Measurements from ENCODE around the gene SPACA6.

SPACA6 gene

DNA sequence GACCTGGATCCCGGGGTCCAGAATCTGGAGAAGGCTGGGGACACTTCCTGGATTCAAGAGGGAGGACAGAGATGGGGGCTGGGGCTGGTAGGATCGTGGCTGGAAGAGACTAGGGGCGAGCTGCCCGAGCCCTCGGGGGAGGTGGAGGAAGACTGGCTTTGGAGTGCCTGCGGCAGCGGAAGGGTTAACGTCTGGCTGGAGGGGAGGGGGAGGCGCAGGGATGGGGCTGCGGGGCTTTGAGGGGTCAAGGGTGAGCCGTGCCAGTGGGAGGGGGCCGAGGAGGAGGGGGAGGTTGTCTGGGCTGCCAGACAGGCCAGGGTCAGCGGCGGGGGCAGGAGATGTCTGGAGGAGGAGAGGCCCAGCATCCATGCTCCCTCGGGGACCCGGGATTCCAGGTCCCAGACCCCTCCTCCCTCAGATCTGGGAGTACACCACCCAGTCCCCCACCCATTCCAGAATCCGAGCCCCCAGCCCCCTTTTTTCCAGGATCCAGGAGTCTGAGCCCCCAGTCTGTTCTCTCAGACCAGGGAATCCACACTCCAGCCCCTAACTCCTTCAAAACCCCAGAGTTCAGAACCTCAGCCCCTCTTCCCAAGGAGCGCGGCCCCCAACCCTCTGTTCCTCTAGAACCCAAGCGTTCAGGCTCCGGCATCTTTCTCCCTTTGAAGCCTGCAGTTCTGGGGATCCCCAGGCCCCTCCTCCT, 3.2 kb upstream of the SPACA6 start:
- DNase-seq = no peak

DNA sequence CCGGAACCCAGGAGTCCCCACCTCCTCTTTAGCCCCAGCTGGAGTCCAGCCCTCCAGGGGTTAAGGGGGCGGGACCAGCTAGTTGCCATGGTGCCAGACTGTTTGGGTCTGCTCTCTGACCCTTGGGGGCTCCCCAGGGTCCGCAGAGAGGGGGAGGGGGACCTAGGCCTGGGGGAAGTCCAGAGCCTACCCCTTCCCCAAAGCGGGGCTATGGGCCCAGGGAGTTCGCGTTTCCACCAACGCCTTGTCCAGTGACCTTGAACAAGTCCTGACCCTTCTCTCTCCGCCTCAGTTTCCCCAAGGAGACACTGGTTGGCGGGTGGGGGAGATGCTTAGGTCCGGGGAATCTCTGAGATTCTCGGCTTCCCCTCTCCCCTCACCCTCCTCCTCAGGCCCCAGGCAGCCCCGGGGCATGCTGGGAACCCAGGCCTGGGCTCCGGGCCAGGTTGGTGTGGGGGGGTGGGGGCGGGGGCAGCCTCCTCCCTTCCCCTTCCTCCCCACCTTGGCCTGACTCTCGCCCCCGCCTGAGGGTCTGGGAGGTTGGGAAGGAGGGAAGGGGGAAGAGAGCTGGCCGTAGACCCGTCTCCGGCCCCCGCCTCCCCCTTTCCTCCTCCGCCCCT, 2.6 kb upstream of the SPACA6 start:
- DNase-seq = no peak

DNA sequence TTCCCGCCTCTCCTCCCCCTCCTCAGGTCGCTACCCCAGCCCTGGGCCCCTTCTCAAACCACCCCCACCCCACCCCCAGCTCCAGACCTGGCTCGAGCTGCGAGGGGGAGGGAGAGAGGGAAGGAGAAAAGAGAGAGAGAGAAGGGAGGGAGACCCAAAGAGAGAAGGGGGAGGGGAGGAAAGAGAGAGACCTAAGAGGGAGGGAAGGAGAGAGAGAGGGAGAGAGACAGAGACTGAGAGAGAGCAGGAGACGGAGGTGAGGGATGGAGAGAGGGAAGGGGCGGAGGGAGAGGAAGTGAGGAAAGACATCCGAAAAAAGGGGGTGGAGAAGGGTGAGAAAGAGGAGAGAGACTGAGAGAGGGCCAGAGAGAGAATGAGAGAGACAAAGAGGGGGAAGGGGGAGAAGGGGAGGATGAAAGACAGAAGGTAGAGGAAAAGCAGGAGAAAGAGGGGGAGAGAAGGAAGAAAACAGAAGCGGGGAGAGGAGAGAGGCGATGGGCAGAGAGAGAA, 2.0 kb upstream of the SPACA6 start:
- no peak for DNase-seq

DNA sequence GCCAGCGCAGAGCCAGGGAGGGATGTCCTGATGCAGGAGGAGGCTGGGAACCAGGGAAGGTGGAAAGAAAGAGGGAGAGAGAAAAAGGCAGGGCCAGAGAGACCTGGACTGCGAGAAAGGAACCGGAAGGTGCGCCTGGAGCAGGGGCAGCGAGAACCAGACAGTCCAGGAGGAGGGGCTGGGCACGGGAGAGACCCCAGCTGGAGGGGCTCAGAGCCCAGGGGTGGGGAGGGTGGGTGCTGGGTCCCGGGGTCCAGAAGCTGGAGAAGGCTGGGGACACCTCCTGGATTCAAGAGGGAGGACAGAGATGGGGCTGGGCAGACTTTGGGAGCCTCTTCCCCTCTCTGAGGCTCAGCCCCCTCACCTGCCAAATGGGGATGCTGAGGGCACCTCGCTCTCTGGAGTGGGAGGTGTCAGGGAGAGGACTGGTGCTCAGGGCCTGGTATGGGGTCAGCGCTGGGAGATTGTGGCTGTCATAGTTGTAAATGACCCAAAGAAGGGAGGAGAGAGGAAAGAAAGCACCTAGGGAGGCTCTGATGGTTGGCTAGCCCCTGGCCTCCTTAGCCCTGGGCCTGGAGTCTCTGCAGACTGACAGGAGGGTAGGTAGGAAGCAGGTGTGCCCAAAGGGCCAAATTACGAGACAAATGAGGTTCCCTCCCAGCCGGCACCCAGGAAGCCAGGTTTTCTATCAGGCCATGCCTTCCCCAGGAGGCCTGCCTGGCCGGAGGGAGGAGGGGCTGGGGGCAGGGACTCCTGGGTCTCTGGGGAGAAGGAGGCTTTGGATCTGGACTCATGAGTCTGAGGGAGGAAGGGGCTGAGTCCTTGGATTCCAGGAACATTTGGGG, 1.3 kb upstream of the SPACA6 start:
- no peak for DNase-seq

DNA sequence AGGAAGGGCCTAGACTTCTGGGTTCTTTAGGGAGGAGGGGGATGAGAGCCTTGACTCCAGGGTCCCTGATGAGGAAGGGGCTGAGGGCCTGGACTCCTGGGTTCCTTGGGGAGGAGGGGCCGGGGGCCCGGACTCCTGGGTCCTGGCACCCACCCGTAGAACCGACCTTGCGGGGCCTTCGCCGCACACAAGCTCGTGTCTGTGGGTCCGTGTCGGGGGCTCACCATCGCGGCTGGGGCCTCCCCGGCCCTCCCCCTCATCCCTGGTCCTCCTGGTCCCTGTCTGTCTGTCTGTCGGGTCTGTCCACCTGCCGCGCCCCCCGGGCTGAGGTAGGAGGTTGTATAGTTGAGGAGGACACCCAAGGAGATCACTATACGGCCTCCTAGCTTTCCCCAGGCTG, 662 bp upstream of the SPACA6 start:
- no peak for DNase-seq

DNA sequence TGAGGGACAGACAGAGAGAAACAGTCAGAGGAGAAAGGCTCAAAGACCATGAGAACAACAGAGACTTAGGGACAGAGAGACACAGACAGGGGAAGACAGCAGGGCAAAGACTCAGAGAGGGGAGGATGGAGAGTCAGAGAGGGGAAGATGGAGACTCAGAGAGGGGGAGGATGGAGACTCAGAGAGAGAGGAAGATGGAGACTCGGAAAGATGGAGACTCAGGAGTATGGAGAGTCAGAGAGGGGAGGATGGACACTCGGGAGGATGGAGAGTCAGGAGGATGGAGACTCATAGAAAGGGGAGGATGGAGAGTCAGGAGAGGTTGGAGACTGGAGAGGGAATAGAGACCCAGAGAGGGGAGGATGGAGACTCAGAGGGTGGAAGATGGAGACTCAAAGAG, 689 bp downstream of the SPACA6 start:
- DNase-seq = no peak

DNA sequence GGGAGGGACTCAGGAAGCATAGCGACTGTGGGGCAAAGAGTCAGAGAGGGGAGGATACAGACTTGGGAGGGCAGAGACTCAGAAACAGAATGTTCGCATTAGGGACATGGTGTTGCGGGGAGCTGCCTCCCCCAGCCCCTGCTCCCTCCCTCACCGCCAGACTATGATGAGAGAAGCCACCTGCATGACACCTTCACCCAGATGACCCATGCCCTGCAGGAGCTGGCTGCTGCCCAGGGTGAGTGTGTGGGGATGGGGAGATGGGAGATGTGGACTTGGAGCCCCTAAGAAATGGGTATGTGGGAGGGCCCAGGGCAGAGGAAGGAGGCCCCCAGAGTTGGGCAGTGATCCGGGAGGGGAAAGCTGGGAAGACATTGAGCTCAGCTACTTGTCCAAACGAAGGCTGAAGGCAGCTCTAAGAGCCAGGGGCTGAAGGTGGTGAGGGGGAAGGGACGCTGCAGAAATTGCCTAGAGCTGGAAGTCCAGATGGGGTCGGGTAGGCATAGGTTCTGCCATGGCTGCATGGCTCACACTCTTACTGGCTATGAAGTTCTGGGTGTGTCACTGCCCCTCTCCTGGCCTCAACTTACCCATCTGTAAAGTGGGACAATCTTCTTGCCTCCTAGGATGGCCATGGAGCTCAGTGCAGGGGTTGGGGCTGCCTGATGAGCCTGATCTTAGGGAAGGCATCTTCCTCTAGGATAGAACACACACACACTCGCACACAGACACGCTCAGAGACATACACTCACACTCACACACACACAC, 1.4 kb downstream of the SPACA6 start:
- DNase-seq = no peak

DNA sequence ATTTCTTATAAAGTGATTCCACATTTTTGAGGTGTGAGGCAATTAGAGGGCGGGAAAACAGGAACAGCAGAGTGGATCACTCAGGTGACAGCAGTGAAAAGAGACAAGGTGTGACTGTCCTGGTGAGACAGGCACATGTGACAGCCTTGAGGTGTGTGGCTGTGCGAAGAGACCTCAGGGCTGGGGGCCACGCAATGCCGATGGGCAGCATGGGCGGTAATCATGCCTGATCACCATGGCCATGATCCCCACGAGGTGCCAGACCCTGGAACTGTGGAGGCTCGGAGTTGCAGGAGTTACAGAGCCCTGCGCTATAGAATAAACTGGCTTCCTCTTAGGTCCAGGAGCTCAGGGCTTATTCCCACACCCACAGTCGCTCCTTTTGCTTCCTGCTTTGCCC, 2.0 kb downstream of the SPACA6 start:
- DNase-seq = no peak

DNA sequence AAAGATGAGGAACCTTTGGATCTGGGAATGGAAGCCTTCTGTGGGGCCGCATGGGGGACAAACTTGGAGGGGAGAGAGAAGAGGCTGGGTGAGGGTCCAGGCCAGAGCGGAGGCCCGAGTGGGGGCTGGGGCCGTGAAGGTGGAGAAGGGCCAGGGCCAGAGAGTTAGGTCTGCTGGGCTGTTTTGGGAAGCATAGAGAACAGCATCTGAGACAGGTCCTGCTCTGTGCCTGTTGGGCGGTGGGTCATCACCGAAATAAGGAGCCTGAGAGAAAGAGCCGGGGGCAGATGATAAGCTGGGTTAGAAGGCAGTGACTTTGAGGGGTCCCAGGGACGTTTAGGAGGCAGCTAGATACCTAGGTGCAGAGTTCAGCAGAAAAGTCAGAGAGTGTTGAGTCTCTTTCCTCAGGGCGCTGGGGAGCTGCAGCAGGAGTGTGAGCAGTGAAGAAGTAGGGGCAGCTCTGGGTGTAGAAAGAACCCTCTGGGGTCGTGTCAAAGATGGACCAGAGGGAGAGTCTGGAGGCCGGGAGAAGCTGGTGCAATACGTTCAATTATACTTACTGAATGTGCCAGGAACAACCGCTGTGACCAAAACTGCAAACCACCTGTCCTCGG, 2.7 kb downstream of the SPACA6 start:
- no peak for DNase-seq

DNA sequence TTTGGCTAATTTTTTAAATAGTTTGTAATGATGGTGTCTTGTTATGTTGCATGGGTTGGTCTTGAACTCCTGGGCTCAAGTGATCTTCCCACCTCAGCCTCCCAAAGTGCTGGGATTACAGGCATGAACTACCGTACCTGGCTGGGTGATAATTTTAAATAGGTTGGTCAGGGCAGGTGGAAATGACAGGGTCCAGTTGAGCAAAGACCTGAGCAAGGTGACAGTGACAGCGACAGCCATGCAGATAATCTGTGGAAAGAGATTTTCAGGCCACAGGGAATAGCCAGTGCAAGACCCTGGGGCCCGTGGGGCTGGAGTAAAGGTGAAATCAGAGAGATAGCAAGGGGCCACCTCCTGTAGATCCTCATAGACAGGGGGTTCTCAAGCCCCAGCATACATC, 3.5 kb downstream of the SPACA6 start:
- no peak for DNase-seq

DNA sequence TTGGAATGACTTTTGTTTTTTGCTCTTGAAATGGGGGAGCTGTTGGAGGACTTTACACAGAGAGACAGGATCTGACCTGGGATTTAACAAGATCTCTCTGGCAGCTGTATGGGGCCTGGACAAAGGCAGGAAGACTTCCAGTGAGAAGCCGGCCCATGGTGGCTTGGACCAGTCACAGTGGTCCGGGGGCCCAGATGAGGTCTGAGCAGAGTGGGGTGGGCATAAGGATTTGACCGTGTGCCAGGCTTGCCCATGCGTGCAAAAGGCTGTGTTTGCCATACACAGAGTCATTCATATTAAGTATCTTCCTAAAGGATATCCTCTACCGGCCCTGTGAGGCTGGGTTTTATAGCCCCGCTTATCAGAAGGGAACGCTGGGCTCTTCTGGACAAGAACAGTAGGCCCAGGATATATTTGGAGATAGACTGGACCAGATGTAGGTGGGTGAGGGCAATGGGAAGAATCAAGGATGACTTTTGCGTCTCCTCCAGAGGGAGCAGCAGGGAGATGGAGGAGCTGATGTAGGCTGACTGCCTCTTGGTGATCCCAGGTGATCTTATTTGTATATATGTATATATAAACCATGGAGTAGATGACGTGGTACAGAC, 4.1 kb downstream of the SPACA6 start:
- DNase-seq = no peak

DNA sequence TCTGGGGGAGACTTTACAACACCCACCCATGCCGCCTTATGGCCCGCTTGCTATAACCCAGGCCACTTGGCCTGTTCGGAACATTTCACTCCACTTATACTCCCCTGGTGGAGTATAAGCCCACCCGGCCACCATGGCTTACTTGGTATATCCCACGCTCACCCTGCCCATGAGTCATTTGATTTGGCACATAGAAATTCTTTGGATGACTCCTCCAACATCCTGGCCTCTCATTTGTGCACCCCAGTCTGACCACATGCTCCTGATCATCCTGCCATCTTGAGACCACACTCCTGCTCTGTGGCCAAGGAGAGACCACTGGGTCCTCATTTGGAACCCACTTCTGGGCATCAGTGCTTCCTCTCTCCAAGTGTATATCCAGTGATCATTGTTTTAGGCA, 5.2 kb downstream of the SPACA6 start:
- DNase-seq = no peak

DNA sequence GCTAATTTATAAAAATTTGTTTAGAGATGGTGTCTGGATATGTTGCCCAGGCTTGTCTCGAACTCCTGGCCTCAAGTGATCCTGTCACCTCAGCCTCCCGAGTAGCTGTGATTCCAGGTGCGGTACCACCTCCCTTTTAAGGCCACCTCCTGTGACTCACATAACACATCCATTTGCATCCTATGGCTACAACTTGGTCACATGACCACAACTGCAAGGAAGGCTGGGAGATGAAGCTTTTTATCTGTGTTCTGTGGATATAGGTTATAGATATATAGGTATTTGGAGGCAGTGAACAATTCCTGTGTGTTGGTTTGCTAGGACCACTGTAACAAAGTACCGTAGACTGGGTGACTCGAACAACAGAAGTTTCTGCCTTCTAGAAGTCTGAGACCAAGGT, 6.0 kb downstream of the SPACA6 start:
- DNase-seq = no peak

DNA sequence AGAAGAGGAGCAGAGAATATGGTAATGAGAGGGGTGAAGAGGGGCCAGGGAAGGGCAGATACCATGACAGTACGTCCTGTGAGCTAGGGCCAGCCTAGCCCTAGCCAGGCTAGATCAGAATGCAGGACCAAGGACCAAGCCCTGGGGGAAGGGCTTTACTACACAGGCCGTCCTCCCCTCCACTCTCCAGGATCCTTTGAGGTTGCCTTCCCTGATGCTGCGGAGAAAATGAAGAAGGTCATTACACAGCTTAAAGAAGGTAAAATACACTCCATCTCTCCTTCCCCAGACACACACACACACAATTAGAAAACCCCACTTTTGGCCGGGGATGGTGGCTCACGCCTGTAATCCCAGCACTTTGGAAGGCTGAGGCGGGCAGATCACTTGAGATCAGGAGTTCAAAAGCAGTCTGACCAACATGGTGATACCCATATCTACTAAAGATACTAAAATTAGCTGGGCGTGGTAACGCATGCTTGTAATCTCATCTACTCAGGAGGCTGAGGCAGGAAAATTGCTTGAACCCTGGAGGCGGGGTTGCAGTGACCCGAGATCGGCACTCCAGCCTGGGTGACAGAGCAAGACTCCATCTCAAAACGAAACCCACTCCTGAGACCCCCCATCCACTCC, 8.5 kb downstream of the SPACA6 start:
- no peak for DNase-seq

DNA sequence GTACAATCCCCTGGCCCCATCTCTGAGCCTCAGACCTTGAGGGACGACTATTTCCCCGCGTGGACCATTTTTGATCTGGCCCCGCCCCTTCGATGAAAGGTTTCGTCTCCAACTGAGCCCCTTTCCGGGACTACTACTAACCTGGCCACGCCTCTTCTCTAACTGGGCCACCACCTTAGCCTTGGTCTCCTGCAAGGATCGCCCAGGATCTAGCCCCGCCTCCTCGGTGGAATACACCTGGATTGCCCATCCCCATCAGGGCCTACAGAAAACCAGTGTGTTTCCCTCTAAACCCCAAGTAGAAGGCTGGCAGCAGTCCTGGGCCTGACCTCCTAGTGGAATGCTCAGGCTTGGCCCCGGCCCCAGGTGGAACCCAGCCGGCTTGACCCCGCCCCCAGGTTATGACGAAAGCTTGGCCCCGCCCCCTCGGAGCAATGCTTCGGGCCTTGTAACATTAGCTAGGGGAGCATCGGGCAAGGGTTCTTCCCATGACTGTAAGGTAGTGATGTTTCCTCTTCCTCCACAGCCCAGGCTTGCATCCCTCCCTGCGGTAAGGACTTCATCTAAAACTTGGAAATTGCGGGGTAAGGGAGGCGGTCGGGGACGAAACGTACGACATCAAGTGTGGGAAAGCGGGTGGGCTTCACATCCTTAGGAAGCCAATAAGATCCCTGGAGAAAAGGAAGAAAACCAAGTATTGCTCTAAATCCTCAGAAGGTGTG, 9.1 kb downstream of the SPACA6 start:
- DNase-seq = peak; percentile 2

DNA sequence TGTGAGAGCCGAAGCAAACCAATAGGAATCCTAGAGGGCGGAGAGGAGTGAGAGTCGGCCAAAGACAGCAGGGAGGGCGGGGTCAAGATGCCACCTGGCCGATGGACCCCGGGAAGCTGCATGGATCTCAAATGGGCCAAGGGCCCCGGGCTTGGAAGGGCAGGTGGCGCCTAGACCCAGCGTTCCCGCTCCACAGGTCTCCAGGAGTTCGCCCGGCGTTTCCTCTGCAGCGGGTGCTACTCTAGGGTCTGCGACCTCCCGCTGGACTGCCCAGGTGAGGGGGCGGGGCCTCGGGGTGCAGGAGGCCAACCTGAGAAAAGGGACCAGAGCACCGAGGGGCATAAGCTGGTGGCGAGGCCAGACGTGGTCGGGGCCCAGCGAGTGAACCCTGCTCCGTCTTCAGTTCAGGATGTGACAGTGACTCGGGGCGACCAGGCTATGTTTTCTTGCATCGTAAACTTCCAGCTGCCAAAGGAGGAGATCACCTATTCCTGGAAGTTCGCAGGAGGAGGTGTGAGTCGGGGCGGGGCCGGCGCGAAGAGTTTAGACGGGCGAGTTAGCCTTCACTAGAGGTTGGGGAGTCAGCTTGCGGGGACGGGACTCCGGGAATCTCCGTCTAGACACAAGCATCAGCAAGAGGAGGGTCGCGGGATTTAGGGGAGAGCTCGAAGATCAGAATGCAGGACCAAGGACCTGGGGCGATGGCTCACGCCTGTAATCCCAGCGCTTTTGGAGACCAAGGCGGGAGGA, 9.9 kb downstream of the SPACA6 start:
- DNase-seq = no peak

DNA sequence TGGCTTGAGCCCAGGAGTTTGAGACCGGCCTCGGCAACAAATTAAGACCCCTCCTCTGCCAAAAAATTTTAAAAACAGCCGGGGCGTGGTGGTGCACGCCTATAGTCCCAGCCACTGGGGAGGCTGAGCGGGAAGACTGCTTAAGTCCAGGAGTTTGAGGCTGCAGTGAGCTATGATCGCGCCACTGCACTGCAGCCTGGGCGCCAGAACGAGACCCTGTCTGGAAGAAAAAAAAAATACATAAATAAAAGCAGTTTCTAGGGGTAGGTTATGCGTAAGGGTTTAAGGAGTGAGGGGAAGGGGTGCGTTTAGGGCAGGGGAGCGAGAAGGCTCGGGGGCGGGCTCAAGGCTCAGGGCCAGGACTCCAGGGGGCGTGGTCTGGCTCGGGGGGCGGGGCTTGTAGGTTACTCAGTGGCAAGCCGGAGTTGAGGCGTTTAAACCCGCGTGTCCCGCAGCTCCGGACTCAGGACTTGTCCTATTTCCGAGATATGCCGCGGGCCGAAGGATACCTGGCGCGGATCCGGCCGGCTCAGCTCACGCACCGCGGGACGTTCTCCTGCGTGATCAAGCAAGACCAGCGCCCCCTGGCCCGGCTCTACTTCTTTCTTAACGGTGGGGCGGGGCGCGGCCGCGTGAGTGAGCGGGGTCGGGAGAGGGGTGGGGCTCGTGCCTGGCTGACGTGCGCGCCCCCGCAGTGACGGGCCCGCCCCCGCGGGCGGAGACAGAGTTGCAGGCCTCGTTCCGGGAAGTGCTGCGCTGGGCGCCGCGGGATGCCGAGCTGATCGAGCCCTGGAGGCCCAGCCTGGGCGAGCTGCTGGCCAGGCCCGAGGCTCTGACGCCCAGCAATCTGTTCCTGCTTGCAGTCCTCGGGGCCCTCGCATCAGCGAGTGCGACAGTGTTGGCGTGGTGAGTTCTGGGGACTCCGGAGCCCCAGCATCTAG, 10.7 kb downstream of the SPACA6 start:
- peak; percentile 44 for DNase-seq

DNA sequence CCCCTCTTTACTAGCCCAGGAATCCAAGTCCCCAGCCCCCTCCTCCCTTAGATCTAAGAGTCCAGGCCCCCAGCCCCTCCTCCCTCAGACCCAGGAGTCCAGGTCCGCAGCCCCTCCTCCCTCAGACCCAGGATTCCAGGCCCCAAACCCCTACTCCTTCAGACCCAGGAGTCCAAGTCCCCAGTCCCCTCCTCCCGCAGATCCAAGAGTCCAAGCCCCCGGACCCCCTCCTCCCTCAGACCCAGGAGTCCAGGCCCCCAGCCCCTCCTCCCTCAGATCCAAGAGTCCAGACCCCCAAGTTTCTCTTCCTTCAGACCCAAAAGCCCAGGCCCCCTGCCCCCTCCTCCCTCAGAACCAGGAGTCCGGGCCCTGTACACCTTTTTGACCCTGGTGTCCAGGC, 11.5 kb downstream of the SPACA6 start:
- DNase-seq = no peak

DNA sequence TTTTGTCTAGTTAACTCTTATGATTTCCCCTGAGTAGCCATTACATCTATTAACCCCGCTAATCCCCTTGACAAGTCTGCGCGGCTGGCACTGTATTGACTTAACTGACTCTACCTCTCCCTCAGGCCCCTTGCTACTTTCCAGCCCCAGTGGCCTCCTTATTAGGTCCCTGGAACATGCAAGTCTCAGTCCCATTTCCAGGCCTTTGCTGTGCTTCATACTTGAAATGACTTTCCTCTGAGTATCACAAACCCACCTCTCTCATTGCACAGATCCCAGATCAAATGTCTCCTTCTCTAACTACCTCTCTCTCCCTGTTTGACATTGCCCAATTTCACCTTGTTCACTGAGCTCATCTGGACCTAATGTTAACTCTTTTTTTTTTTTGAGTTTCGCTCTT, 13.2 kb downstream of the SPACA6 start:
- no peak for DNase-seq

Measured in NCI-H2029 (cell line).